ENCODE results near the gene PPM1B.

DNA sequence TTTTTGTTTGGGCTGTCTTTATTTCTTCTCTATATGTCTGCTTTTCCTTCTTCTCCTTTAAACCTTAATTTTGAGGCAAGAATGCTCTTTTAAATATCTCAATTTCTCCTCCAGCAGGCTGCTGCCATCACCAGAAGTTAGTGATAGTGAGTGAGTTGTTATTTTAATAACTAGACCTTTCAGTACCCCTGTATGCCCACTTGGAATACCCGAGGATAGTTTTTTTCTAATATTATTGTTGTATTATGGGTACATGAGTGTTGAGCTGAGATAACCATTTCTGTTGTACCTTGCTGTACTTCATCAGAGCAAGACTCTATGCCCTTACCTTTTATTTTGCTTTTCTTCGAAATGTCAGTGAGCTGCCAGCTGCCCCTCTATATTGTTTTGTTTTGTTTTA, 50.1 kb downstream of the PPM1B start:
- TF ChIP-seq POLR2A (IDR thresholded peaks at IDR 0.05; ENCODE audit: low read length) (no peak), GATA1 (IDR thresholded peaks at IDR 0.05; ENCODE audit: low read depth, low read length) (no peak)
